GM18498 (cell line): Measurements from ENCODE around the gene OR1F1.
"Not testable (repeated sequence)": the region's sequence is repeated elsewhere in the genome, so short reads cannot be mapped to it uniquely, and the experiment has no call there.

Experiments
- ATAC-seq: cut with Tn5 transposase; IDR thresholded peaks from one replicate; pipeline ENCODE4 v1.9.1; 2021; ENCODE audit warnings: mild to moderate bottlenecking, moderate library complexity; ENCODE audit not compliant: unreplicated experiment

The OR1F1 gene

DNA sequence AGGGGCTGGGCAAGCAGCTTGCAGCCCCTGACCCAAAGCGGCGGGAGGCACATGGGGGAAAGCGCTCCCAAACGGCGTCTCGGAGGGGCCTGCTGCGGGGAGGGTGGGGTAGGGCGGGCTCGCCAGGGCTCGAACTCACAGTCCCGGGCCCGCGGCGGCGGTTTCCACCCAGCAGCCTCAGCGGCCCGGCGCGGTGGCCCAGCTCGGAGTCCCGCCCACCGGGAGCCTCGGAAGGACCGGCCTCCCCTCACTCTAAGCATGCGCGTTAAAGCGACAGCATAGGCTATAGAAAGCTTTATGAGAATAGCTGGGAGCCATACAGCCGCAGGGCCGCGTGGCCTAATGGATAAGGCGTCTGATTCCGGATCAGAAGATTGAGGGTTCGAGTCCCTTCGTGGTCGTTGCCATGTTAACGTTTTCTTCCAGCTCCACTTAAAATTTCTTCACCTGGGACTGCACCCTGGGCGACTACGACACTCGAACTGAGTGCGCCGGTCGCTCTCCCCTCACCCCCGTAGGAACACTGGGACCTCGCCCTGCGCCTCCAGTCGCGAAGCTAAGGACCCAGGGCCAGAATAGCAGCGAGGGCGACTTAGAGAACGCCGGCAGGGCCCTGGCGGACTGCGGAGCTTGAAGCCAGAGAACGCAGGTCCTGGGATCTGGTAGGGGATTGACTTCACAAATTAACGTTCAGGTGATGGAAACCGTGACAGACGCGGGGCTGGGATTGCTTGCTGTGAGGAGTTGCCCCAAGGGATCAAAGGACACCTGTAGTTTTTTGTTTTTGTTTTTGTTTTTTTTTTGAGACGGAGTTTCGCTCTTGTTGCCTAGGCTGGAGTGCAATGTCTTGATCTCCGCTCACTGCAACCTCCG is 37.4 kb upstream of the OR1F1 start:
- ATAC-seq, result peak; percentile 71

- ATAC-seq, result no peak
Observed at GRCh38 chr16:3152027-3152276, 36.1 kb upstream of the OR1F1 start.

- ATAC-seq, result no peak
Observed at GRCh38 chr16:3152277-3152990, 35.6 kb upstream of the OR1F1 start.

- ATAC-seq, result no peak
Observed at GRCh38 chr16:3152991-3153368, 35.0 kb upstream of the OR1F1 start.

- ATAC-seq, result no peak
Observed at GRCh38 chr16:3155181-3155580, 32.8 kb upstream of the OR1F1 start.

DNA sequence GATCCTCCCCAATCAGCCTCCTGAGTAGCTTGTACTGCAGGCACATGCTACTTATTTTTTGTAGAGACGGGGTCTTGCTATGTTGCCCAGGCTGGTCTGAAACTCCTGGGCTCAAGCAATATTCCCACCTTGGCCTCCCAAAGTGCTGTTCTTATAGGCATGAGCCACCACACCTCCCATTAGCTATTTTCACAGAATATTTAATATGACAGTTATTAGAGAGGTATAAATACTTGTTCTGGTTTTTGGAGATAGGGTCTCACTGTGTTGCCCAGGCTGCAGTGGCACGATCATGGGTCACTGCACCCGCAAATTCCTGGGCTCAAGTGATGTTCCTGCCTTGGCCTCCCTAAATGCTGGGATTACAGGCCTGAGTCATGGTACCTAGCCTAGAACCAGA is 32.0 kb upstream of the OR1F1 start:
- no peak for ATAC-seq

- ATAC-seq, result no peak
Observed at GRCh38 chr16:3157229-3158025, 30.6 kb upstream of the OR1F1 start.

- ATAC-seq, result peak; percentile 14
Observed at GRCh38 chr16:3158026-3158509, 29.9 kb upstream of the OR1F1 start.

GRCh38 chr16:3158510-3159314 is 29.3 kb upstream of the OR1F1 start:
- ATAC-seq, result peak; percentile 48

DNA sequence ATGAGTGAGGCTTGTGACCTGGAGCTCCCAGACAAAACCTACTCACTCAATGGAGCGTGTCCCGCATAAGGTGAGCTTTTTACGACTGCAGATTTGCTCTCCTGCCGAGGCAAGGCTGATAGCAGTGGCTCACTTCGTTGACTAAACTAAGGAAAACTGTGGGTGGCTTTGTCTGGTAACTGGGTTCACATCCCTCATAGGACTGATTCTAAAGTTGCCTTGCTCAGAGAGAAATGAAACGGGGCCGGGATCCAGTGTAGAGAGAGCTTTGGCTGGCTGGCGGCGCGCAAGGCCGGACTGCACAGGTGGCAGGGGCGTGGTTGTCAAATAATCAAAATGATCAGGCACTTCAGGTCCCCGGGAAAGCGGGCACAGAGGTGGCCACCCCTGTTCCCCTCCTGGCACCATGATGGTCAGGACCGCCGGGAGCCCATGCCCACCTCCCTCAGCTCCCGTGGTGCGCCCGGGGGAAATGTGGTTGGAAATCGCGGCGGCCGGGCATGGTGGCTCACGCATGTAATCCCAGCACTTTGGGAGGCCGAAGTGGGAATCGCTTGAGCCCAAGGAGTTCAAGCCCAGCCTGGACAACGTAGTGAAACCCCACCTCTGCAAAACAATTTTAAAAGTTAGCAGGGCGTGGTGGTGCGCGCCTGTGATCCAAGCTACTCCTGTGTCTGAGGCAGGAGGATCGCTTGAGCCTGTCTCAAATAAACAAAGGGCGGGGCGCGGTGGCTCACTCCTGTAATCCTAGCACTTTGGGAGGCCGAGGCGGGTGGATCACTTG is 26.6 kb upstream of the OR1F1 start:
- no peak for ATAC-seq

GRCh38 chr16:3164121-3164991 is 23.6 kb upstream of the OR1F1 start:
- no peak for ATAC-seq

GRCh38 chr16:3165111-3165822 is 22.7 kb upstream of the OR1F1 start:
- ATAC-seq, result no peak

- no peak for ATAC-seq
Observed at GRCh38 chr16:3166505-3166886, 21.5 kb upstream of the OR1F1 start.

DNA sequence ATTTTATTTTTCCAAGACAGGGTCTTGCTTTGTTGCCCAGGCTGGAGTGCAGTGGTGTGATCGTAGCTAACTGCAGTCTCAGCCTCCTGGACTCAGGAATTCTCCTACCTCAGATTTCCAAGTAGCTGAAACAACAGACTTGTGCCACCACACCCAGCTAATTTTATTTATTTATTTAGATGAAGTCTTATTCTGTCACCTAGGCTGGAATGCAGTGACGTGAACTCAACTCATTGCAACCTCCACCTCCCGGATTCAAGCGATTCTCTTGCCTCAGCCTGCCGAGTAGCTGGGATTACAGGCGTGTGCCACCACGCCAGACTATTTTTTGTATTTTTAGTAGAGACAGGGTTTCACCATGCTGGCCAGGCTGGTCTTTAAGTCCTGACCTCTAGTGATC is 19.3 kb upstream of the OR1F1 start:
- ATAC-seq, result not testable (repeated sequence)

DNA sequence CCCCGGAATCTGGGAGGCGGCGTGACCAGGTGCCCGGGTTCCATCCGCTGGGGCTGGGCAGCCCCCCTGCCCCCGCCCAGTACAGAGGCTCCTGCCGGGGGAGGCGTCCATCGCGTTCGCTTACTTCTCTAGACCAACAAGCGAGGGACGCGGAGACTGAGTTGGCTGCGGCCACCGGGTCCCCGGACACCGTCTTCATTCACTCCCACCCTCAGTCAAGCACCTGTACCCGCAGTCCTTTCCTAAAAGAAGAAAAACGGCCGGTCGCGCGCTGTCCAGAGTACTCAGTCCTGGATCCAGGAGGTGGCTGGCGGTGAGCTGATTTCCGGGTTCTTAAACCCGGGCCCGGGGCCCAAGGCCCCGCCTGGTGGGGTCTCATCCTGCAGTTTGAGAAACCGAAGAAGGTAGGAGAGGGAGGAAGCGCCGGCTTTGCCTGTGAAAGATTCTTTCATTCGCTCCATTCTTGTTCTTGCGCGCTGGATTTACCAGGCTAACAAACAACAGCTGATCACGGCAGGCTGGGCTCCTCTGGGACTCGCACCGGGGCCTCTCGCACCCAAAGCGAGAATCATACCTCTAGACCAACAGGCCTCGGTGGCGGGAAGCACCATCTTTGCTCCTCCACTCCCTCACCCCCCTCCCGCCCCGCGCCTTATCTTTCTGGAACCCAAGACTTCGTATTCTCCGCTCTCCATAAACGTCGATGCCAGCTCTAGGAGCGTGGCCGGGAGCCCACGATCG is 17.4 kb upstream of the OR1F1 start:
- no peak for ATAC-seq

DNA sequence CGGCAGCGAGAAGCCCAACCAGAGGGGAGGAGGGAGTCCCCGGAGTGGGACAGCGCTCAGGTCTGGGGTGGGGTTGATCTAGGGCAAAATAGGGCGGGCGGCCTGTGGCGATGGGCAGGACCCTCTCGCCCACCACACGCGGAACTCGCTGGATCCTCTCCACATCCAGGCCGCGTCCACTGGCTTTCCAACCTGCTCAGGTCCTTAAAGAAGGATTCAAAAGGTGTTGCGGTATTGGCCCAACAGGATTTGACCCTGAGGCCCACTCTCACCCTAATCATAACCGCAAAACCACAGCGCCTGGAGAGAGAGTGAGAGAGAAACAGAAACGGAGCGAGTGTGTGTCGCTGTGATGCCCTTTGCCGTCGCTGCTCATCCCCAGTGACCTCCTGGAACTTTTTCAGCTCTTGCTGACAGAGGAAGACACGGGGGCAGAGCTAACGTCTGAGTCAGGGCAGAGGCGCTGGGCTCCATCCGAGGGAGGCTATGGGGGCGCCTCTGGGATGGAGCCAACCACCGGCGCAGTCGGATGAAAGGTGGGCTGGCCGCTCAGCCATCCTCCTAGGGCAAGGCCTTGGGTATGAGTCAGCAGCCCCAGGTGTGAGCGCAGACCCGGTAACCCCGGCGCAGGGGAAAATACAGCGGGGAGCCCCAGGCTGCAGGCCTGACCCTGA is 16.7 kb upstream of the OR1F1 start:
- no peak for ATAC-seq
